Muscle of arm (tissue), 12 donors: ENCODE measurements around the gene EEF2KMT. TPM values are rescaled to one million over a fixed set of nuclear protein-coding genes. Genes with fewer than 3 reads are reported as not detected.
"Not testable (repeated sequence)": the region's sequence is repeated elsewhere in the genome, so short reads cannot be mapped to it uniquely, and the experiment has no call there.

Experiments used
- DNase-seq: peaks from one replicate; pipeline ENCODE4 v3.0.0-alpha.2; 2013
- polyA plus RNA-seq, 12 donors: library from polyadenylated mRNA; unstranded; fragments of 120-200 nt; gene quantifications; one replicate each; pipeline ENCODE4 v1.2.1, GENCODE V29; 2013; ENCODE audit not compliant: insufficient read length in 12 of 12

EEF2KMT gene
- polyA plus RNA-seq, 12 donors: 8.8 to 12.1 (median 10.2) TPM; not detected in 2

- DNase-seq: peak; percentile 22
Observed at GRCh38 chr16:5097061-5097469, 530 bp downstream of the EEF2KMT start.

- DNase-seq: not testable (repeated sequence)
Observed at GRCh38 chr16:5096437-5097060, 1.0 kb downstream of the EEF2KMT start.

DNA sequence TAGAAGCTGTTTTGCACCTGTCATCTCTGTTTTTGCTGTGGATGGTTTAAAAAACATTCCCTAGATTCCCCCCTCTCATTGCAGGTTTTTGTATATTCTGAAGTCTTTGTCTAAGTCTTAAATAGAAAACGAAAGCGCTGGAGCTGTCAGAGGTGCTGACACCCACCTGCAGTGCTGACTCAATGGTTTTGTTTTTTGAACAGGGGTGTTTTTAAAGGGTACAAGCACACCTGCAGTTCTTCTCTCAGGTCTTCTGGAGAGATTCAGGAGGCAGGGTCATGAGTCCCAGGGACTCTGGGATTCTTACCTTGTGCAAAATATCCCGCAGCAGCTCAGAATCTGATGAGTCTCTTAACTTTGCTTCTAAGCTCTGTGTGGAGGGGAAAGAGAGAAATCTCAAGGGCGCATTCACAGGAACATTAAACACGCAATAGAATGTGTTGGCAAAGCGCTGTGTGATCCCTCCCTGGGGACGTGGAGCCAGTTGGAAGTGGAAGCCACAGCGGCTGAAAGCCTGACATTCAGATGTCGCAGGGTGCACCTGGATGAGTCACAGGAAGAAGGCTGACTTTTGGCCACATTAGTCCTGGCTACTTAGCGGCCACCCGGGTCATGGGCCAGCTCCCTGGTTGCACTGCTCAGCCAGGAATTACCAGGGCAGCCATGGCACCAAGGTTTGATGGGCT is 2.3 kb downstream of the EEF2KMT start:
- DNase-seq: not testable (repeated sequence)

DNA sequence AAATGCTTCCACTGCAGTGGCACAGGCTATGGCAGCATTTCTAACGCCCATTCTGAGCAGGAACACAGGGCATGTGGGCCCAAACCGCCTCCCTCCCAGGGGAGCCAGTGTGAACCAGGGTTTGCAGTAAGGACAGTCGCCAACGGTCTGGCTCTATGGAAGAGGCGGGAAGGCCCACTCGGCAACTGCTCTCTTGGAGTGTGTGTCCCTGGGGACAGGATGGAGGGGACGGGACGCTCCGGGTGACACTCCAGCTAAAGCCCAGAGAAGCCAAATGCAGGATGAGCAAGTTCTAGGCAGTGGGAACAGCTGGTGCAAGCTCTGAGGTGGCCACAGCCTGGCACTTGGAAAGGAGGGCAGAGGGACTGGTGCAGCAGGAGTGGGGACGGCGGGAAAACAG is 3.8 kb downstream of the EEF2KMT start:
- not testable (repeated sequence) for DNase-seq

- not testable (repeated sequence) for DNase-seq
Observed at GRCh38 chr16:5093081-5093480, 4.5 kb downstream of the EEF2KMT start.

GRCh38 chr16:5090592-5090991 is 7.0 kb downstream of the EEF2KMT start:
- DNase-seq: not testable (repeated sequence)

DNA sequence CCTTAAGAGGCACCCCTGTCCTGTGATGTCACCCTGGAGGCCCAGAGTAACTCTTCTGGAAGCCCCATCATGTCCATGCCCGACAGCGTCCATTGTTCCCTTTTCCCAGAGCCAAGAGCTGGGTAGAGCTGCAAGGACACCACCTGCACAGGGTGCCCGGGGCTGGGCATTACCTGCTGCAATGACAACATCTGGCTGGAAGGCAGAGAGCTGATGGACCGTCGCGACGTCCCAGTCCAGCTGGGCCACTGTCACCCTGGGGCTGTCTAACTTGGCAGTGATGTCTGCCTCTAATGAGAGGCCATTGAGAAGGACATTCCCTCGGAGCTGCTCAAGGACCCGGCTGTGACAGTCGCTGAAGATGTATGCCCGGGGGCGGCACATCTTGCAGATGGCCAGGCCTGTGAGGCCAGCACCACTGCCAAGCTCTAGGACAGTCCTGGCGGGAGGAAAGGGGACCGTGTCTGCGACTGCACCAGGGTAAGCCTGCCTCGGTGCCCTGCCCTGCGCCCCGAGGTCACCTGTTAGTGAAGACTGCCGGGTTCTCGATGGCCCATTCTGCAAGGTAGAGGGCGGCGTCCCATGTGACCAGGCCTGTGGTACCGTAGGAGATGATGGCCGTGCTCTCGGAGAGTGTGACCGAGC is 7.6 kb downstream of the EEF2KMT start:
- not testable (repeated sequence) for DNase-seq

DNA sequence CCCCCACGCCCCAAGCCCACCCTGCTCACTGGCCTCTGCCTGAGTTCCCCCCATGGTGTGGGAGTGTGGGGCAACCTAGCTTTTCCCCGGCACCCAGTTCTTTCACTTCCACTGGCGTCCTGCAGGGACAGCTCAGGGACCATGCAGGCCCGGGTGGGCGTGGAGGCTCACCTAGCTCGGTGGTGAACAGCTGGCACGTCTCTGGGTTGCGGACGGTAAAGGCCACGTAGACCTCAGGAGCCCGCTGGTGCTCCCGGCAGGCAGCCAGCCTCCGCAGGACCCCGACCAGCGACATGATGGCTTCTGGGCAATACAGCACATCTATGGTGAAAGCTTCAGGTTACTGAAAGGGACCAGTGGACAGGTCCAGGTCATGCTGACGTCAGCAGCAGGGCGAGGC is 8.7 kb downstream of the EEF2KMT start:
- not testable (repeated sequence) for DNase-seq

GRCh38 chr16:5088086-5088790 is 9.4 kb downstream of the EEF2KMT start:
- DNase-seq: not testable (repeated sequence)

DNA sequence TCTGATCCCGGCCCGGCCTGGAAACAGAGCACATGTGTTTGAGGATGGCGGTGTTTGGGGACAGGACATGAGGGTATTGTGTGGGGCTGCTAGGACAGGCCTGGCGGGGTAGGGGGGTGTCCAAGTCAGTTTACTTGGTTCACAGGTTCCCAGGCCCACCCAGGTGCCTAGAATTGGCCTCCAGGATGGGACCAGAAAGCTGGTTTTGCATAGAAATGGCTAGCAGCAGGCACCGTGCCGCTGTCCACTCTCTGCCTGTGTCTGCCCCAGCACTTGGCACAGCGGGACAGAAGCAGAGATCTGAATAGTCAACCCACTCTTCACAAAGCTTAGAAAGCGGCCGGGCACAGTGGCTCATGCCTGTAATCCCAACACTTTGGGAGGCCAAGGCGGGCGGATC is 11.9 kb downstream of the EEF2KMT start:
- not testable (repeated sequence) for DNase-seq

GRCh38 chr16:5084802-5085201 is 12.8 kb downstream of the EEF2KMT start:
- not testable (repeated sequence) for DNase-seq

DNA sequence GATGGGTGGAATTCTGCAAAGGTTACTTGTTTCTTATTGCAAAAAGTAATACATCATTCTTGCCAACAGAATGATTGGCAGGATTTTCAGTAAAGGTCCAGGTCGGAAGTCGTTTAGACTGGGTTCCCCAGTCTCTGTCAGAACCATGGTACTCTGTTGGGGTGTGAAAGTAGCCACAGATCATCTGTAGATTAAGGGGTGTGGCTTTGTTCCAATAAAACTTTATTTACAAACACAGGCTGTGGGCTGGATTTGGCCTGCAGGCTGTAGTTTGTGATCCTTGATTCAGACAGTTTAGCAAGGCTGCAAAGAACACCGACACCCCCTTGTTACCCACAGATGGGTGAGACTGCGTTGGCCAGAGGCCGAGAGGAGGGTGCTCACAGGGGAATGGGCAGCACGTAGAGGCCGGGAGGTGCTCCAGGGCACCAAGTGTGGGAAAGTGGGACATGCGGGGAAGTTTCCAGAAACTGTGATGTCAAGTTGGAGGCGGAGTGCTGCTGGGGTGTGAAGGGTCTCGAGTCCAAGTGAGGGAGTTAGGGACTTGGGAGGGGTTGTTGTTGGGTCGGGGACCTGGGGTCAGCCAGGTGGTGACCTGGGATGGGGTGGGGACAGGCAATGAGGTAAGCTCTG is 13.4 kb downstream of the EEF2KMT start:
- DNase-seq: not testable (repeated sequence)

DNA sequence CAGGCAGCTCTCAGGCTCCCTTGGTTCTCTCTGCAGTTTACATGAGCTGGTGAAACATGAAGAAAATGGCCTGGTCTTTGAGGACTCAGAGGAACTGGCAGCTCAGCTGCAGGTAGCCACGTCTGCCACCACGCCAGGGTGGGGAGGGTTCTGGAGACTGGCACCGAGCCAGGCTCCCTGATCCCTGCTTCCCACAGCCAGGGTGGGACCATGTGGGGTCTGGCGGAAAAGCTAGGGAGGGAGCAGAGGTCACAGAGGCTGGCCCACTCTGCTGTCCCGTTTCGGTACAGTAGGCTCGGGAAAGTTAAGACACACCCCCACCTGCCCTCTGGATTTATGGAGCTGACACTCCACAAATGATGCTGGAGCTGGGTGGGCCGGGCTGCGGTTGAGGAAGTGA is 13.9 kb downstream of the EEF2KMT start:
- DNase-seq: not testable (repeated sequence)

- DNase-seq: not testable (repeated sequence)
Observed at GRCh38 chr16:5080996-5081395, 16.6 kb downstream of the EEF2KMT start.

DNA sequence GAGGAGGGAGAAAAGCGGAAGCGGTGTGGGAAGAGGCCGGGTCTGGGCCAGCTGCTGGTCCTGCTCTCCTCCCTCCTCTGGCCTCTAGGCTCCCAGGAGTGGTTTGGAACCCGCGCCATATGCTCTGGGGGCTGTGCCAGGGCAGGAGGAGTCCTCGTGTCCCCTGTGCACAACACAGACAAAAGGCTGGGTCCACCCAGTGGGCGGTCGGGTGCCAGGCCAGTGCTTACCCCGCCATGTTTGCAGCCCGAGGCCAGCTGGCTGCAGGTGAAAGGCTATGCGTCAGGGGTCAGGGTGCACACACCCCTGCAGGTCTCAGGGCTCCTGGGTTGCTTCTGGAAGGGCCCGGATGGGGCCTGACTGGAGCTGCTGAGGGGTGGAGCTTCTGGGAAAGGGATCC is 17.1 kb downstream of the EEF2KMT start:
- not testable (repeated sequence) for DNase-seq

DNA sequence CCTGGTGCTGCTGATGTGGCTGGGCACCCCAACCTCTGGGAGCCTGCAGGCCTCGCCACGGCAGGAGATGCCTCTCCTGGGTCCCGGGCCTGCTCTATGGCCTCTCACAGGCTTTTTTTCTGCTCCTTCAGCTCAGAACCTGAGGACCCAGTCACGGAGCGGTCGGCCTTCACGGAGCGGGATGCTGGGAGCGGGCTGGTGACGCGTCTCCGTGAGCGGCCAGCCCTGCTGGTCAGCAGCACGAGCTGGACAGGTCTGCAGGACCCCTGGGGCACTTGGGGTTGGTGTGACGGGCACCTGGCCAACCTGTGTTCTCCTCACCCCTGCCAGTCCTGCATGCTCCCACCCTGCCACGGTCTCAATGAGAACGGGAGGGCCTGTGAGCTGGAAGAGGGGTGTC is 19.0 kb downstream of the EEF2KMT start:
- no peak for DNase-seq

GRCh38 chr16:5077304-5077703 is 20.3 kb downstream of the EEF2KMT start:
- DNase-seq: no peak

DNA sequence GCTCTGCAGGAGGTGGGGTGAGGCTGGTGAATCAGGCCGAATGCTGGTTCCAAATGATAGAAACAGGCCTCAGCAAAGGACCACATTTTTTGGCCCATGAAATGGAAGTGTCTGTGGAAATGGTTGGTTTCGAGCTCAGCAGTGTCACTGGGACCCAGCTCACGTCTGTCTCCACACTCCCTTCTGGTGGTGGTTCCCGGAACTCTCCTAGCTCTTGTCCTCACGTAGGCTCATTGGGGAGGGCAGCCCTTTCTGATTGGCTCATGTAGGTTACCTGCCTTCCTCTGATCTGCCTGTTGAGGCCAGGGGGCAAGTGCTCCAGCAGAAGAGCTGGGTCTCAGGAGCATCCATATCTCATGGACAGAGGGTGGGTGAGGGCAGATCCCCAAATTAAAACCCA is 22.0 kb downstream of the EEF2KMT start:
- DNase-seq: no peak

GRCh38 chr16:5073771-5074170 is 23.8 kb downstream of the EEF2KMT start:
- not testable (repeated sequence) for DNase-seq

DNA sequence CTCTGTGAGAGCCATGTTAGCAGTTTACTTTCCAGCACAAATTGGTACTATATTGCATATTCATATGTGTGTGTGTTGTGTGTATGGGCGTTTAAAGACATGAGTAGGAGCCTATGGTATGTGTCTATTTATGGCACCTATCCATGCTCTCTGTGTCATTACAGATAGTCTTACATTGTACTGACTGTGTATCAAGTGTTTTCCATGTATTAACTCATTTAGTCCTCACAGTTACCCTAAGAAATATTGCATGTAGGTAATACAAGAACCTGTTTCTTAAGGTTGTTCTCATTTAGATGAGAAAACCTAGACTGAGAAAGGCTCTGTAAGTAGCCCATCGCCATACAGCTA is 24.3 kb downstream of the EEF2KMT start:
- DNase-seq: no peak

GRCh38 chr16:5072334-5073278 is 25.0 kb downstream of the EEF2KMT start:
- no peak for DNase-seq
